Epithelial cell of esophagus (primary cell): ENCODE measurements around the gene KRT75.

Experiments
- DNase-seq: peaks from one replicate; pipeline ENCODE4 v3.0.0; 2010; ENCODE audit warnings: low read depth
- H3K4me3 ChIP-seq: 2 replicates; pipeline ENCODE4 v1.5.1; 2011; ENCODE audit warnings: mild to moderate bottlenecking, low read length, control low read depth
- TF ChIP-seq, protein P1 (sequence below): IDR thresholded peaks from 2 replicates; pipeline ENCODE4 v1.5.1; 2011; ENCODE audit warnings: low read depth, mild to moderate bottlenecking, low read length, control low read depth, inconsistent platforms; ENCODE audit not compliant: insufficient read depth; ENCODE audit errors: missing control alignments

KRT75 gene

DNA sequence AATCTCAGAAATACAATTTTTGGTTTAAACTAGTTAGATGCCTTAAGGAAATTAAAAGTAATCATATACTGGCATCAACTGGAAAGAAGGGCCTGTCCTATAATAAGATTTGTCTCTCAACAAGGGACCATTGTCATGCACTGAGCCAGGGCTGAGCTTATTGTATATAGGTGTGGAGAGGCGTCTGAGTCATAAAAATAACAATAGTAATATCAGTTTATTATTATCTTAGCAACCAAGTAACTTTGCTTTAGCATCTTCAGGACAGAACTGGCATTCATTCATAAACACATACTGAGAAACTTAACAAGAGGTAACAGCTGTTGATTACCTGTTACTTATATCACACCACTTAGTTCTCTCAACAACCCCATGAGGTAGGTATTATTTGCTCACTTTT lies 7.1 kb downstream of the KRT75 start:
- TF ChIP-seq, protein P1, sequence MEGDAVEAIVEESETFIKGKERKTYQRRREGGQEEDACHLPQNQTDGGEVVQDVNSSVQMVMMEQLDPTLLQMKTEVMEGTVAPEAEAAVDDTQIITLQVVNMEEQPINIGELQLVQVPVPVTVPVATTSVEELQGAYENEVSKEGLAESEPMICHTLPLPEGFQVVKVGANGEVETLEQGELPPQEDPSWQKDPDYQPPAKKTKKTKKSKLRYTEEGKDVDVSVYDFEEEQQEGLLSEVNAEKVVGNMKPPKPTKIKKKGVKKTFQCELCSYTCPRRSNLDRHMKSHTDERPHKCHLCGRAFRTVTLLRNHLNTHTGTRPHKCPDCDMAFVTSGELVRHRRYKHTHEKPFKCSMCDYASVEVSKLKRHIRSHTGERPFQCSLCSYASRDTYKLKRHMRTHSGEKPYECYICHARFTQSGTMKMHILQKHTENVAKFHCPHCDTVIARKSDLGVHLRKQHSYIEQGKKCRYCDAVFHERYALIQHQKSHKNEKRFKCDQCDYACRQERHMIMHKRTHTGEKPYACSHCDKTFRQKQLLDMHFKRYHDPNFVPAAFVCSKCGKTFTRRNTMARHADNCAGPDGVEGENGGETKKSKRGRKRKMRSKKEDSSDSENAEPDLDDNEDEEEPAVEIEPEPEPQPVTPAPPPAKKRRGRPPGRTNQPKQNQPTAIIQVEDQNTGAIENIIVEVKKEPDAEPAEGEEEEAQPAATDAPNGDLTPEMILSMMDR = no peak
- H3K4me3 ChIP-seq = no peak overlapping the region
- DNase-seq = peak; percentile 67

DNA sequence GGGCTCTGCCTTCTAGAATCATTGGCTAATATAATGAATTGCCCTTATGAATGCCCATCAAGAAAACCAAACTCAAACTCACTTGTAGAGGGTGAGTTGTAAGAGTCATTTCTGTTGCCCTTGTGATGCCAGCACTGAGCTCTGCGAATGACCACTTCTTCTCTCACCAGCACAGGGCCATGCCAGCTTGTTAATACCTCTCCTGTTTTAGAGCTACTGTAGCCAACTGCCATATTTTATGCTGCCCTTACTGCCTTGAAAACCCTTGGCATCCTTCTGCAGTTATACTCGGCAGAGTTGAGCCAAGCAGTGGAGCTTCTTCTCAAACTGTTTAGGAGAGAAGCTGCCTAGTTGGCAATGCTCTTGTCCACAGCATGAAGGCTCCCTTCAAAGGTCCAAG lies 8.1 kb downstream of the KRT75 start:
- TF ChIP-seq, protein P1 = no peak
- no peak overlapping the region for H3K4me3 ChIP-seq
- no peak for DNase-seq

DNA sequence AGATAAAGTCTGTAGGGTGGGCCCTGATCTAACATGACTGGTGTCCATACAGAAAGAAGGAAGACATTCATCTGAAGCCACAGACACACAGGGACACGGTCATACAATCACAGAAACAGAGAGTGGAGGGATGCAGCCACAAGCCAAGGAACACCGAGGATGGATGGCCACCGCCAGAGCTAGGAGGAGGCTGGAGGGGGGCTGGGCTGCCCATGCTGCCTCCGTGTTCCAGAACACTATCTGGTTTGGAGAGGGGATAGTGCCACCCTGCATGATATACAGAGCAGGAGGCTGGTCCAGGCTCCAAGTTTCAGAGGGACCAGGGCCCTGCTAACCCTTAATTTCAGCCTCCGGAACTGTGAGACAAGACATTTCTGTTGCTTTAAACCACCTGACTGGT lies 8.7 kb downstream of the KRT75 start:
- TF ChIP-seq, protein P1 = no peak

DNA sequence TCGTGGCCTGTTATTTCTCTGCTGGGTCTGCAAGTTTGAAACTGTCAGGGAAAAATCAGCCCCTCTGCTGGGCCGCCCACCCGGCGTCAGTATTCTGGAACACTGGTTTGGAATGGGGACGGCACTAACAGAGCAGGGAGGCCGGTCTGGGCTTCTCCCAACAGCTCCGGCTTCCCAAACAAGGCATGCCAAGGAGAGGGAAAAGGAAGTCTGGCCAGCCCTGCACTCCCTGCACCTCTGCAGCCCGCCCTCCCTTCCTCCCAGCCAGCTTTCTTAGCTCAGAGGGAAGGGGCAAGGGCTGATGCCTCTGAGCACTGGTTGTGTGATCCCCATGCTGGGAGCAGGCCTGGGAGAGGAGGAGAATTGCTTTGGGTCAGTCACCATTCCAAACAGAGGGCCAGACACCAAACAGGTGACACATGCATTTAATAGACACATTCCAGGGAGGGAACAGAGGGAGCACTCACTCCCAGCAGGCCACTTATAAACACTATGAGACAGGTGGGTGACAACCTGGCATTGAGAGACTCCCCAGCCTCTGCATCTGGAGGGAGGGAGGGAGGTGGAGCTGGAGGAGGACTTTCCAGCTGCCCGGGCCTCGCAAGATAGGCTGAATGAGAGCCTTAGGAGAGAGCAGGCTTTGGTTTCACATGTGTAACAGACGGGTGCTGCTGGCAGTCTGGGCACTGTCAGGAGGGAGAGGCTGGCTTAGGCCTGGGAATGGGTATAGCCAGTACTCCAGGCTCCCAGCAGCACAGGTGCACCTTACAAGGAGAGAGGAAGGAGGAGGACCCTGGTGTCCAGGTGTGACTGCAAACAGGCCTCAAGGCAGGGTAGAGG lies 10.3 kb downstream of the KRT75 start:
- no peak for DNase-seq
- no peak overlapping the region for H3K4me3 ChIP-seq
- TF ChIP-seq, protein P1 = no peak

More for the DNA sequence above, 8.7 kb downstream of the KRT75 start:
- no peak overlapping the region for H3K4me3 ChIP-seq
- no peak for DNase-seq

DNA sequence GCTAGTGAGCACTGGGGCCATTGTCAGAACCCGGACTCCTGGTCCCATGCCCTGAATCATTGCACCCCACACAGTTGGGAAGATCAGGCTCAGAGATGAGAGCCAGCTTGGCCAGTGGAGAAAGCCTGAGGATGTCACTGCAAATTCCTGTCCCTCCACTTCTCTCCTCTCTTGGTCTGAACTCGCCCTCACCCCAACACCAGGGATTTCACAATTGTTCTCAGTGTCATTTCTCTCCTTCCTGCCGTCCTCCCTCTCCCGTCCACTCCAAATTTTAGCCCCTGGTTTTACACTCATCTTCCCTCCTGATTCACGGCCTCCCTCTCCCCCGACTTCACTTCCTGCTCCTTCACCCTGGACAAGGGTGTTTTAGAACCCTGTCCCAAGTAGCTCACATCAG lies 11.1 kb downstream of the KRT75 start:
- TF ChIP-seq, protein P1 = no peak
- DNase-seq = peak; percentile 28
- no peak overlapping the region for H3K4me3 ChIP-seq

DNA sequence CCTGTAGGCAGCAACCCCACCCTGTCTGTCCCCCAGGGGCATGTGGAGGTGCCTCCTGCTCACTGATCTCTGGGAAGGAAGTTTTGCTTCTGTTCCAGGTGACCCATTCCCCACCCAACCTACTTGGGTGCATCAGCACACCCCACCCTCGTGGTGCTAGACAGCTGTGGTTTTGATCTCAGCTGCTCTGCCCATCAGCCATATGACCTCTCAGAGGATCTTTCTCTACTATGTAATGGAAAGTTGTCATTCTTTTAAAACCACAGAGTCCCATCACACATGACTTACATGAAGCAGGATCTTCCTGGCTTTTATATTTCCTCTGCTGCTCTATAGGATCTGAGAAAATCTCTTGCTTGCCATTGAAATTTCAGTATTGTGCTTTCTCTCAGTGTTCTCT lies 14.5 kb downstream of the KRT75 start:
- TF ChIP-seq, protein P1 = no peak
- no peak for DNase-seq
- H3K4me3 ChIP-seq = no peak overlapping the region

DNA sequence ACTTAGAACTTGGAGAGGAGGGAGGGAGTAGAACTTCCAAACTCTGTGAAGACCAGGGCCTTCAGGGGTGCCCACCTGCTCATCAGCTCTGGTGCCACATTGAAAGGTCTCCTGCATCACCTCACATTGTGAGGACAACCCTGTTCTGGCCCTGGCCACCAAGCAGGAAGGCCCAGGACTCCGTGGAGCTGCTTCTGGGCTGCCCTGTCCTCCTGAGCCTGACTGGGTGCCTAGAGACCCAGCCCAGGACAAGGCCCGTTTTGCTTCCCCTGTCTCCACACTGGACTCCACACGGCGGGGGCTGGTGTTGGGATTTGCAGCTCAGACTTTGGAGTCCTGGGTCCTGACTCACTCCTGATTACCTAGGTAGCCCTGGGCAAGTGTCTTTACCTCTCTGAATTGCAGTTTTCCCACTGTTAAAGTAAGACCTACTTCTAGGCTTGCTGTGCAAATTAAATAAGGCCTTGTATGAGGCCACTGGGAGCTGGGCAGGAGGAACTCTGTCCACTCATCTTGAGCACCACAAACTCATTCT lies 15.5 kb downstream of the KRT75 start:
- DNase-seq = peak; percentile 58

More for the DNA sequence above, 15.5 kb downstream of the KRT75 start:
- H3K4me3 ChIP-seq = no peak overlapping the region
- TF ChIP-seq, protein P1 = no peak
